Gastroesophageal sphincter (tissue), 4 donors: ENCODE results near the gene COLQ. TPM values are rescaled to one million over a fixed set of nuclear protein-coding genes. Genes with fewer than 3 reads are reported as not detected.

Experiments used
- ATAC-seq: fragments of 150-250 bp; one replicate; pipeline ENCODE4 v1.9.1; 2016; ENCODE audit warnings: mild to moderate bottlenecking, moderate library complexity
- H3K27ac ChIP-seq, 4 donors: fragments of 200-600 bp; sonication (generic) in 3 of 4; 1 replicate in 3 of 4; 2 replicates in 1 of 4; pipeline ENCODE4 v1.5.1; 2016 to 2019
- H3K27me3 ChIP-seq: fragments of 200-600 bp; sonication (generic); one replicate; pipeline ENCODE4 v1.5.1; 2019
- H3K36me3 ChIP-seq, 2 donors: fragments of 200-600 bp; sonication (generic); one replicate each; pipeline ENCODE4 v1.5.1; 2019; ENCODE audit warnings: control low read depth in 1 of 2
- H3K4me1 ChIP-seq, 3 donors: fragments of 200-600 bp; sonication (generic); 1 replicate in 2 of 3; 2 replicates in 1 of 3; pipeline ENCODE4 v1.5.1; 2016 to 2019; ENCODE audit warnings: control low read depth in 2 of 3
- H3K4me3 ChIP-seq, 2 donors: fragments of 200-600 bp; sonication (generic); one replicate each; pipeline ENCODE4 v1.5.1; 2019; ENCODE audit warnings: mild to moderate bottlenecking in 1 of 2, moderate library complexity in 1 of 2
- H3K9me3 ChIP-seq, 3 donors: fragments of 200-600 bp; sonication (generic); one replicate each; pipeline ENCODE4 v1.5.1; 2017 to 2019; ENCODE audit warnings: control low read depth in 2 of 3
- EP300 ChIP-seq: sonication (generic); formaldehyde crosslinking; IDR thresholded peaks from one replicate; pipeline ENCODE4 v1.6.1; 2017; ENCODE audit warnings: antibody characterized with exemption, mild to moderate bottlenecking
- POLR2A ChIP-seq, 2 donors: fragments of 450-650 bp; IDR thresholded peaks; one replicate each; pipeline ENCODE4 v1.6.1; 2017; ENCODE audit warnings: antibody characterized with exemption in 2 of 2, mild to moderate bottlenecking in 2 of 2, moderate library complexity in 1 of 2
- POLR2AphosphoS5 ChIP-seq: sonication (generic); formaldehyde crosslinking; IDR thresholded peaks from one replicate; pipeline ENCODE4 v1.6.1; 2017; ENCODE audit warnings: antibody characterized with exemption
- WGBS, 2 donors: methylation state at CpG; one replicate each; pipeline ENCODE4 v1.1.5; 2018; ENCODE audit warnings: low coverage in 1 of 2; 5-methylcytosine and 5-hydroxymethylcytosine counted together
- total RNA-seq, 4 donors: library from RNA; depleted of rRNA; stranded (reverse); fragments of >200 nt; gene quantifications; one replicate each; pipeline ENCODE4 v1.1.0, GENCODE V29; 2016
- TF ChIP-seq, protein P1 (sequence below), 4 experiments: fragments of 200-600 bp in 2 of 4; fragments of 450-650 bp in 2 of 4; sonication (generic) in 1 of 4; IDR thresholded peaks; one replicate each; pipeline ENCODE4 v1.5.1; 2017 to 2019; ENCODE audit warnings: antibody characterized with exemption in 4 of 4, mild to moderate bottlenecking in 2 of 4, moderate library complexity in 2 of 4

The COLQ gene
- 1 to 10 TPM in 3 of 4 donors, under 1 TPM in 1; 0.57 to 2.7 (median 1.8) TPM for total RNA-seq

DNA sequence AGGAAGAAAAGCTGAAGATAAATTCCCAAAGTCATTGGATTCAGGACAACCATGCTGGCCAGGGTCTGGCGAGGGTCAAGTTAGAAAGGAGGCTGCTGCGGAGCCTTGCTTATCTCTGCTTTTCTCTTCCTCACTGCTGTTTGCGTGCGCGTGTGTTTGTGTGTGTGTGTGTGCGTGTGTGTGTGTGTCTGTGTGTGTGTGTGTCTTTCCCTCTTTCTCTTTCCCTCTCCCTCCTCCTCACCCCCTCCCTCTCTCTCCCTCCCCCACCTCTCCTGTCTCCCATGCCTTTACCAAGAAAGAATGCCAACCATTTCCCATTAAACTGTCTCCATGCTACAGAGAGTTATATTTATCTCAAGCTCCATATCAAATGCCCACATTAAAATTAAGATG lies at the start of gene COLQ:
Gene COLQ (minus strand): TSS at position 134 of the 393 bp plus-strand sequence. CDS start 81 bp downstream, at position 53.
- ATAC-seq: no peak
- Histone ChIP-seq H3K36me3 (no peaks in the 10 kb centered on the region), H3K27ac (no peak within 1 kb of the TSS), H3K27me3 (no peaks in the 10 kb centered on the region), H3K4me3 (no peak within 1 kb of the TSS), H3K4me1 (peaks cover 3 to 24% (median 4%) of the 10 kb centered on the region in 3 donors), H3K9me3 (no peaks in the 10 kb centered on the region)
- 42% methylated on average over 6 of the region's 6 CpGs; no CpG with 5 or more reads in 1 of the 2 donors for WGBS, 2 donors
- TF ChIP-seq EP300: no peak
- no peak for TF ChIP-seq POLR2AphosphoS5
- TF ChIP-seq, protein P1, sequence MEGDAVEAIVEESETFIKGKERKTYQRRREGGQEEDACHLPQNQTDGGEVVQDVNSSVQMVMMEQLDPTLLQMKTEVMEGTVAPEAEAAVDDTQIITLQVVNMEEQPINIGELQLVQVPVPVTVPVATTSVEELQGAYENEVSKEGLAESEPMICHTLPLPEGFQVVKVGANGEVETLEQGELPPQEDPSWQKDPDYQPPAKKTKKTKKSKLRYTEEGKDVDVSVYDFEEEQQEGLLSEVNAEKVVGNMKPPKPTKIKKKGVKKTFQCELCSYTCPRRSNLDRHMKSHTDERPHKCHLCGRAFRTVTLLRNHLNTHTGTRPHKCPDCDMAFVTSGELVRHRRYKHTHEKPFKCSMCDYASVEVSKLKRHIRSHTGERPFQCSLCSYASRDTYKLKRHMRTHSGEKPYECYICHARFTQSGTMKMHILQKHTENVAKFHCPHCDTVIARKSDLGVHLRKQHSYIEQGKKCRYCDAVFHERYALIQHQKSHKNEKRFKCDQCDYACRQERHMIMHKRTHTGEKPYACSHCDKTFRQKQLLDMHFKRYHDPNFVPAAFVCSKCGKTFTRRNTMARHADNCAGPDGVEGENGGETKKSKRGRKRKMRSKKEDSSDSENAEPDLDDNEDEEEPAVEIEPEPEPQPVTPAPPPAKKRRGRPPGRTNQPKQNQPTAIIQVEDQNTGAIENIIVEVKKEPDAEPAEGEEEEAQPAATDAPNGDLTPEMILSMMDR (IDR thresholded peaks at IDR 0.05): no peak
- no peak for TF ChIP-seq POLR2A (IDR thresholded peaks at IDR 0.05)

DNA sequence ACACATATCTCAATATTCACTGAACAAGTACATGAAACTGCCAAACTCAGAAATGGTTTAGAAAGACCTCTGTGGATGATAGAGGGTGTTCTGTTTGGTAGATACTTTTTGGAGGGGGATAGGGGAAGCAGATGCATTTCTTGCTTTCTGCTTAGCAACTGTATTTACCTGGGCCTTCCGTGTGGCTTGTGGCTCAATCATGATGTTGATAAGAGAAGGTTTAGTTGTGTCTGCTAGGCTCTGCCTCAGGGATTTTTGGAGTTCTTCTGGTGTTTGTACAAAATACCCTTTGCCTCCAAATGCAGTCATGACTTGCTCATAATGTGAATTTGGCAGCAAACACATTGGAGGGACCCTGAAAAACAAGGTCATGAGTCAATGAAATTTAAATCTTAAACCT lies 41.7 kb upstream of the COLQ start:
- peaks cover 0 to 8% (median 0%) of the 10 kb centered on the region in 3 donors for H3K4me1 ChIP-seq
- H3K4me3 ChIP-seq: no peak overlapping the region
- TF ChIP-seq EP300 (no peak), POLR2AphosphoS5 (no peak), POLR2A (IDR thresholded peaks at IDR 0.05) (no peak)
- TF ChIP-seq, protein P1 (IDR thresholded peaks at IDR 0.05): no peak
- no peaks in the 10 kb centered on the region for H3K27me3 ChIP-seq
- H3K9me3 ChIP-seq: no peaks in the 10 kb centered on the region
- no peak for ATAC-seq
- 67 to 86% methylated on average over 1 of the region's 1 CpG for WGBS, 2 donors
- H3K27ac ChIP-seq: no peak overlapping the region
- peaks cover 12 to 91% of the 10 kb centered on the region in 2 donors for H3K36me3 ChIP-seq

DNA sequence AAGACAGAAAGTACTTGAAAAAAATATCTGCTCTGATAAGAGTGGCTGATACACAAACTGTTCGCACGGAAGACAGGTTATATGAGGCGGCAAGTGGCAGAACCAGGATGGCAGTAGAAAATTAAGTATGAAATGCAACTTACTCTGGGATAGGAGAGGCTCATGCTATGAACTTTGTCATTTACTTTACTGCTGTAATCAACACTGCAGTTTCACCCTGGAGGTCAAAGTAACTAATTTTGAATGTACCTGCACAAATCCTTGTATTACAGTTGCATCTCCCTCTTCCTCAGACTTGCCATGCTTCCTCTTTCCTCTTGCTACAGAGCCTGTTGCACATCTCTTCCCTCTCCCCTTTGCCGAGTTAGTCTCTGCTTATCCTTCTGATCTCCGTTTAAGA lies 41.1 kb upstream of the COLQ start:
- H3K27me3 ChIP-seq: no peaks in the 10 kb centered on the region
- peaks cover 0 to 11% (median 0%) of the 10 kb centered on the region in 3 donors for H3K4me1 ChIP-seq
- H3K9me3 ChIP-seq: no peaks in the 10 kb centered on the region
- WGBS, 2 donors: 77 to 92% methylated on average over 5 of the region's 5 CpGs
- peaks cover 11 to 84% of the 10 kb centered on the region in 2 donors for H3K36me3 ChIP-seq
- TF ChIP-seq, protein P1 (IDR thresholded peaks at IDR 0.05): no peak
- TF ChIP-seq EP300: no peak
- no peak for TF ChIP-seq POLR2A (IDR thresholded peaks at IDR 0.05)
- TF ChIP-seq POLR2AphosphoS5: no peak
- no peak overlapping the region for H3K4me3 ChIP-seq
- no peak overlapping the region for H3K27ac ChIP-seq
- no peak for ATAC-seq

DNA sequence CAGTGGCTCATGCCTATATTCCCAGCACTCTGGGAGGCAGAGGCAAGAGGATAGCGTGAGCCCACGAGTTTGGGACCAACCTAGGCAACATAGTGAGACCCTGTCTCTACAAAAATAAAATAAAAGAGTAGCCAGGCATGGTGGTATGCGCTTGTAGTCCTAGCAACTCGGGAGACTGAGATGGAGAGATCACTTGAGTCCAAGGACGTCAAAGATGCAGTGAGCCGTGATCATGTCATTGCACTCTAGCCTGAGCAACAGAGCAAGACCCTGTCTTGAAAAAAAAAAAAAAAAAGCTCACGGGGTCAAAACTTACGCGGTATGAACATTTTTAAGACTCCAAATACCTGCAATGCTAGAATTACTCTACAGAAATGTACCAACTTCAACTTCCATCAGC lies 37.1 kb upstream of the COLQ start:
- Histone ChIP-seq H3K9me3 (no peaks in the 10 kb centered on the region), H3K27me3 (no peaks in the 10 kb centered on the region), H3K4me1 (peaks cover 0 to 17% (median 0%) of the 10 kb centered on the region in 3 donors), H3K4me3 (no peak overlapping the region), H3K27ac (no peak overlapping the region), H3K36me3 (peaks cover 4 to 56% of the 10 kb centered on the region in 2 donors)
- no peak for ATAC-seq
- 72 to 83% methylated on average over 8 to 9 of the region's 9 CpGs for WGBS, 2 donors
- no peak for TF ChIP-seq EP300

DNA sequence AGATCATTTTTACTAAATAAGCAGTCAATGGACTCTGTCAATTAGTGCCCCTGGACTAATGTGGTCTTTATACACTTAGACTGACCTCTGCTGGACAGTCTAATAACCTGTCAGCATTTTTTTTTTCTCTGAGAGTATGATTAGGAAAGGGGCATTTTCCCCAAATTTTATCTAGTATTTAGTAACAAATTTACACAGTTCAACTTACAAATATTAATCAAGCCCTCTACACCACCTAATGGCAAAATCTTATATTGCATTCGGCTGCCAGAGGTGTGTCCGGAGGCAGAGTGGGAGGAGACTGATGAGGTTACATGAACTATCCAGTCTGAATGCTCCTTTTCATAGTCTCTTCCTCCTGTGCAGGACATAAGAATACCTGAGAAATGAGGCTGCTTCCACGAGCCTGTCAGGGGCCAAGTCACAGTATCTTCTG lies 36.0 kb upstream of the COLQ start:
- WGBS, 2 donors: 0% methylated on average over 2 to 3 of the region's 3 CpGs
- peak; percentile 61 for ATAC-seq
- TF ChIP-seq EP300: no peak
- TF ChIP-seq POLR2A (IDR thresholded peaks at IDR 0.05): no peak
- TF ChIP-seq, protein P1 (IDR thresholded peaks at IDR 0.05): peak; percentile 40 to 66 (median 60)
- Histone ChIP-seq H3K9me3 (no peaks in the 10 kb centered on the region), H3K27me3 (no peaks in the 10 kb centered on the region), H3K27ac (no peak overlapping the region), H3K36me3 (peaks cover 0 to 55% of the 10 kb centered on the region in 2 donors), H3K4me1 (peaks cover 0 to 17% (median 0%) of the 10 kb centered on the region in 3 donors), H3K4me3 (no peak overlapping the region)
